HFFc6 (cell line): Measurements from ENCODE around the gene ADIPOR2. TPM values are rescaled to one million over a fixed set of nuclear protein-coding genes. Genes with fewer than 3 reads are reported as not detected.

ENCODE experiments used
- DNase-seq: peaks from one replicate; pipeline ENCODE4 v3.0.0-alpha.2; 2018
- H3K27ac Mint-ChIP-seq: 2 replicates; pipeline ENCODE4 v1.8.0; 2020; ENCODE audit warnings: mild to moderate bottlenecking, mixed read lengths
- H3K27me3 Mint-ChIP-seq: 2 replicates; pipeline ENCODE4 v1.8.0; 2021; ENCODE audit warnings: mild to moderate bottlenecking, moderate library complexity, mixed read lengths; ENCODE audit not compliant: insufficient read depth
- H3K36me3 Mint-ChIP-seq: 2 replicates; pipeline ENCODE4 v1.8.0; 2021; ENCODE audit warnings: low read depth, mixed read lengths
- H3K4me1 Mint-ChIP-seq: 2 replicates; pipeline ENCODE4 v1.8.0; 2020; ENCODE audit warnings: low read depth, mixed read lengths
- H3K4me3 Mint-ChIP-seq: 2 replicates; pipeline ENCODE4 v1.8.0; 2020; ENCODE audit warnings: mild to moderate bottlenecking, moderate library complexity, mixed read lengths
- H3K9me3 Mint-ChIP-seq: 2 replicates; pipeline ENCODE4 v1.8.0; 2020; ENCODE audit warnings: mild to moderate bottlenecking, mixed read lengths
- CTCF ChIP-seq: fragments of 200-600 bp; sonication (generic); IDR thresholded peaks from 2 replicates; pipeline ENCODE4 v1.5.0; 2021; ENCODE audit warnings: antibody characterized with exemption, mild to moderate bottlenecking
- total RNA-seq, 6 experiments: library from RNA; stranded (reverse); fragmentation: NEBNext Ultra II Directional; extraction: Animal tissue kit (Norgen Biotek cat#: 25700); gene quantifications; 2 replicates in 1 of 6; 3 replicates in 5 of 6; pipeline ENCODE4 v1.2.3, GENCODE V29; 2021

Gene ADIPOR2
- total RNA-seq, 6 experiments from 2014 or later, result 38.9 to 50.1 (median 44.9) TPM

DNA sequence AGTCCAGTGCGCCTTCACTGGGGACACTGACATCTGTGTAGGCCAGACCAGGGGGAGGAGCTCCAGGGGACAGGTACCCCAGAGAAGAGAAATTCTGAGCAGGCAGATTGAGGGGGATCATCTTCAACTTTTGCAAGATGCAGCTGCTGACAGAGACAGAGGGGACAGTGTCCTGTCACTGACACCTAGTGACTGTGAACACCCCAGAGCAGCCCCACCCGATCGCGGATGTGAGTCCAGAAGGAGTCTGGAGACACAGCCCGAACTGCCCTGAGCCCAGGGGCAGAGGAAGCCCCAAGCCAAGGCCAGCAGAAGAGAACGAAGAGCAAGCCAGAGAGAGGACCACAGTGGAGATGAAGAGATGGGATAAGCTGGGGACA, 107.8 kb downstream of the ADIPOR2 start:
- TF ChIP-seq CTCF, result no peak
- H3K27me3 Mint-ChIP-seq, result peaks cover 10% of the 10 kb centered on the region
- H3K4me3 Mint-ChIP-seq, result no peak overlapping the region
- no peak for DNase-seq
- no peaks in the 10 kb centered on the region for H3K36me3 Mint-ChIP-seq
- H3K9me3 Mint-ChIP-seq, result no peaks in the 10 kb centered on the region
- H3K27ac Mint-ChIP-seq, result no peak overlapping the region
- H3K4me1 Mint-ChIP-seq, result peaks cover 11% of the 10 kb centered on the region

GRCh38 chr12:1799051-1799881, 108.4 kb downstream of the ADIPOR2 start:
- H3K27me3 Mint-ChIP-seq, result peaks cover 10% of the 10 kb centered on the region
- no peaks in the 10 kb centered on the region for H3K9me3 Mint-ChIP-seq
- no peak overlapping the region for H3K27ac Mint-ChIP-seq
- no peak for TF ChIP-seq CTCF
- no peaks in the 10 kb centered on the region for H3K36me3 Mint-ChIP-seq
- DNase-seq, result no peak
- peaks cover 12% of the 10 kb centered on the region for H3K4me1 Mint-ChIP-seq
- no peak overlapping the region for H3K4me3 Mint-ChIP-seq

DNA sequence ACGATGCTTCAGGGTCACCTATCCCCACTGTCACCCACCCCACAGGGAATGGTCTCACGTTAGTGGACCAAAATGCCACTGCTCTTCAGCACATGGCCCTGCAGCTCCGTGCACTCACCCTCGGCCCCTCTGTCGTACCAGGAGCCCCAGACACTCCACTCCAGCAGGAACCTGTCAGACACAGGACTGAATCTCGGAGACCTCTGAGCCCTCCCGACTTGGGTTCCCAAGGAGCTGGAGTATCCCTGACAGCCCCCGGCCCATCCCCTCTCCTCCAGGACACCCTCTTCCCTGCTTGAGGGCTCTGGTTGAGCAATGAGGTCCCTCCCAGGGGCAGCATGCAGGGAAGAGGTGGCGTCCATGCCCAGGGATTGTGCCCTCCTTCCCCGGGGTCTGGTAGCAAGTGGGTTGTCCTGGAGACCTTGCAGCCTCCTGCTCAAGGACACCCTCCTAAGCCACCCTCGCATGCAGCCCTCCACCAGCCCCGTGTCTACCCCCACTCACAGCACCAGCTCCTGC, 109.1 kb downstream of the ADIPOR2 start:
- Mint-ChIP-seq H3K27me3 (peaks cover 8% of the 10 kb centered on the region), H3K36me3 (no peaks in the 10 kb centered on the region), H3K9me3 (no peaks in the 10 kb centered on the region), H3K4me3 (no peak overlapping the region), H3K27ac (no peak overlapping the region), H3K4me1 (peaks cover 18% of the 10 kb centered on the region)
- TF ChIP-seq CTCF, result no peak
- DNase-seq, result no peak

DNA sequence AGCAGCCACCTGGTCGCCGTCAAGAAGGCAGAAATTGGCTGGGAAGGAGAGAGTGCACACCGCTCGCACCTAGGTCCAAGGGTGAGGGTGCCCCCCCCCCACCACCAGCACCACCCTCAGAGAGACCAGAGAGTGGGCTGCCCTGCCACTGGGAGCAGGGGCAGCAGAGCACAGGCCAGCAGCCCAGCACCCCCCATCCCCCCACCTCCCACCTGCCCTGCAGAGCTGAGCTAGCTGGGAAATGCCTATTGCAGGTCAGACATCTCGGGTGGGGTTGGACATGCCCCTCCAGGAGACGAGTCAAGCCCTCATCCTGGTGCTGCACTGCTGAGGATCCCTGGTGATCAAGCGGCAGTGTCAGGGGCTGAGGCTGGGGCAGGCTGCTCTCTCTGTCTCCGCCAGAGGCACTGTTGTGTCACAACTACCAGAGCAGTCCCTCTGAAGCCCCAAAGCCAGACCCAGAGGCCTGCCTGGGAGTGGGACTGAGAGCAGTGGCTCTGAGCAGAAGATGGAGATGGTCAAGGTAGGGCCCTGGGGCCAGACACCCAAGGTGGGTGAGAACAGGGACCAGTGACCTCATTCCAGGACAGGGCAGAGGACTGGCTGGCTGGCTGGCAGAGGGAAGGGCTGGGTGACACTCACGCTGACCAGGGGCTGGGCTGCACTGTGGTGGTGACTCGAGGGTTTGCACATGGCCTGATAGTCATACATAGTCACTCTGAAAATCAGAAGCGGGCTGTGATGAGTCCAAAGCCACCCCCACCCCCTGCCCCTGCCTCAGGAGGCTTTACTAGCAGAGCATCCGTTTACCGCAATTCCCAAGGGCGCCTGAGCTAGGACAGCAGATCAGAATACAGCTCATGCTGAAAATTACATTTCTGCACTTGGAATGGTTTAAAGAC, 109.8 kb downstream of the ADIPOR2 start:
- H3K9me3 Mint-ChIP-seq, result no peaks in the 10 kb centered on the region
- H3K4me1 Mint-ChIP-seq, result peaks cover 15% of the 10 kb centered on the region
- H3K27me3 Mint-ChIP-seq, result peaks cover 8% of the 10 kb centered on the region
- no peak overlapping the region for H3K4me3 Mint-ChIP-seq
- peak; percentile 21 for DNase-seq
- H3K27ac Mint-ChIP-seq, result no peak overlapping the region
- peak; percentile 60 for TF ChIP-seq CTCF
- no peaks in the 10 kb centered on the region for H3K36me3 Mint-ChIP-seq

GRCh38 chr12:1801303-1801975, 110.6 kb downstream of the ADIPOR2 start:
- Mint-ChIP-seq H3K4me1 (peaks cover 8% of the 10 kb centered on the region), H3K27me3 (peaks cover 8% of the 10 kb centered on the region), H3K4me3 (no peak overlapping the region), H3K27ac (no peak overlapping the region), H3K9me3 (no peaks in the 10 kb centered on the region), H3K36me3 (no peaks in the 10 kb centered on the region)
- TF ChIP-seq CTCF, result no peak
- no peak for DNase-seq
